Measurements from ENCODE around the gene ZBTB4.

The ZBTB4 gene

GRCh38 chr17:7479213-7480088, at the start of gene ZBTB4:
ZBTB4 (minus strand) TSS chr17:7479631; CDS start chr17:7466801, 12,830 bp downstream.
- DNase-seq: no peak

- no peak for DNase-seq
Measured at GRCh38 chr17:7528842-7529241, 49.4 kb upstream of the ZBTB4 start.

- DNase-seq: no peak
Measured at GRCh38 chr17:7523033-7523432, 43.6 kb upstream of the ZBTB4 start.

- DNase-seq: no peak
Measured at GRCh38 chr17:7515911-7516610, 36.6 kb upstream of the ZBTB4 start.

- no peak for DNase-seq
Measured at GRCh38 chr17:7513850-7514419, 34.5 kb upstream of the ZBTB4 start.

- no peak for DNase-seq
Measured at GRCh38 chr17:7512824-7513540, 33.6 kb upstream of the ZBTB4 start.

GRCh38 chr17:7512105-7512504, 32.7 kb upstream of the ZBTB4 start:
- DNase-seq: no peak

- DNase-seq: no peak
Measured at GRCh38 chr17:7511108-7511507, 31.7 kb upstream of the ZBTB4 start.

GRCh38 chr17:7509937-7510336, 30.5 kb upstream of the ZBTB4 start:
- no peak for DNase-seq

GRCh38 chr17:7508846-7509245, 29.4 kb upstream of the ZBTB4 start:
- no peak for DNase-seq

- no peak for DNase-seq
Measured at GRCh38 chr17:7508145-7508544, 28.7 kb upstream of the ZBTB4 start.

- DNase-seq: no peak
Measured at GRCh38 chr17:7503521-7503920, 24.1 kb upstream of the ZBTB4 start.

- DNase-seq: no peak
Measured at GRCh38 chr17:7502987-7503386, 23.6 kb upstream of the ZBTB4 start.

- no peak for DNase-seq
Measured at GRCh38 chr17:7502171-7502847, 22.9 kb upstream of the ZBTB4 start.

GRCh38 chr17:7501729-7502128, 22.3 kb upstream of the ZBTB4 start:
- DNase-seq: no peak

GRCh38 chr17:7499161-7499560, 19.7 kb upstream of the ZBTB4 start:
- DNase-seq: no peak

- no peak for DNase-seq
Measured at GRCh38 chr17:7497636-7498035, 18.2 kb upstream of the ZBTB4 start.

GRCh38 chr17:7497228-7497627, 17.8 kb upstream of the ZBTB4 start:
- no peak for DNase-seq

- DNase-seq: no peak
Measured at GRCh38 chr17:7496470-7497183, 17.2 kb upstream of the ZBTB4 start.

- DNase-seq: no peak
Measured at GRCh38 chr17:7495906-7496434, 16.5 kb upstream of the ZBTB4 start.

- no peak for DNase-seq
Measured at GRCh38 chr17:7493941-7494340, 14.5 kb upstream of the ZBTB4 start.

GRCh38 chr17:7491583-7491982, 12.2 kb upstream of the ZBTB4 start:
- DNase-seq: no peak
